Measurements from ENCODE around the gene PRMT1.

GRCh38 chr19:49690656-49691242 is 13.7 kb downstream of the PRMT1 start, which contains the start of gene CPT1C:
- no peak for TF ChIP-seq CTCF (conservative IDR thresholded peaks at IDR 0.05)
- no peak for TF ChIP-seq ZFX (IDR thresholded peaks at IDR 0.05)
